Neutrophil (primary cell): Measurements from ENCODE around the gene LRRC4C.

ENCODE experiments used
- H3K27ac ChIP-seq: fragments of 200-600 bp; sonication (generic); 2 replicates; pipeline ENCODE4 v1.5.1; 2016; ENCODE audit warnings: mild to moderate bottlenecking, moderate library complexity
- H3K27me3 ChIP-seq: fragments of 200-600 bp; sonication (generic); 2 replicates; pipeline ENCODE4 v1.6.0; 2016; ENCODE audit warnings: mild to moderate bottlenecking
- H3K36me3 ChIP-seq: fragments of 200-600 bp; sonication (generic); 2 replicates; pipeline ENCODE4 v1.5.1; 2017
- H3K4me1 ChIP-seq, 2 experiments: fragments of 200-600 bp in 1 of 2; sonication (generic) in 1 of 2; 1 replicate in 1 of 2; 2 replicates in 1 of 2; pipeline versions ENCODE4 v1.5.1 to v1.6.1; 2013 to 2016; ENCODE audit warnings: low read depth in 1 of 2, low read length in 1 of 2, mild to moderate bottlenecking in 1 of 2, moderate library complexity in 1 of 2; ENCODE audit not compliant: control insufficient read depth in 1 of 2, insufficient read depth in 1 of 2
- H3K4me3 ChIP-seq, 2 experiments: fragments of 200-600 bp in 1 of 2; sonication (generic) in 1 of 2; 1 replicate in 1 of 2; 2 replicates in 1 of 2; pipeline ENCODE4 v1.5.1; 2013 to 2016; ENCODE audit warnings: low read depth in 1 of 2, low read length in 1 of 2, mild to moderate bottlenecking in 1 of 2, moderate library complexity in 1 of 2
- H3K9me3 ChIP-seq: fragments of 200-600 bp; sonication (generic); 2 replicates; pipeline ENCODE4 v1.5.1; 2016
- TF ChIP-seq, protein P1 (sequence below): fragments of 200-600 bp; sonication (generic); IDR thresholded peaks from 2 replicates; pipeline ENCODE4 v1.5.1; 2016; ENCODE audit warnings: antibody characterized with exemption

Gene LRRC4C

GRCh38 chr11:40722179-40722795 is 737.2 kb downstream of the LRRC4C start:
- TF ChIP-seq, protein P1, sequence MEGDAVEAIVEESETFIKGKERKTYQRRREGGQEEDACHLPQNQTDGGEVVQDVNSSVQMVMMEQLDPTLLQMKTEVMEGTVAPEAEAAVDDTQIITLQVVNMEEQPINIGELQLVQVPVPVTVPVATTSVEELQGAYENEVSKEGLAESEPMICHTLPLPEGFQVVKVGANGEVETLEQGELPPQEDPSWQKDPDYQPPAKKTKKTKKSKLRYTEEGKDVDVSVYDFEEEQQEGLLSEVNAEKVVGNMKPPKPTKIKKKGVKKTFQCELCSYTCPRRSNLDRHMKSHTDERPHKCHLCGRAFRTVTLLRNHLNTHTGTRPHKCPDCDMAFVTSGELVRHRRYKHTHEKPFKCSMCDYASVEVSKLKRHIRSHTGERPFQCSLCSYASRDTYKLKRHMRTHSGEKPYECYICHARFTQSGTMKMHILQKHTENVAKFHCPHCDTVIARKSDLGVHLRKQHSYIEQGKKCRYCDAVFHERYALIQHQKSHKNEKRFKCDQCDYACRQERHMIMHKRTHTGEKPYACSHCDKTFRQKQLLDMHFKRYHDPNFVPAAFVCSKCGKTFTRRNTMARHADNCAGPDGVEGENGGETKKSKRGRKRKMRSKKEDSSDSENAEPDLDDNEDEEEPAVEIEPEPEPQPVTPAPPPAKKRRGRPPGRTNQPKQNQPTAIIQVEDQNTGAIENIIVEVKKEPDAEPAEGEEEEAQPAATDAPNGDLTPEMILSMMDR, result no peak
- Histone ChIP-seq H3K4me1 (no peaks in the 10 kb centered on the region), H3K27me3 (no peaks in the 10 kb centered on the region), H3K36me3 (no peaks in the 10 kb centered on the region), H3K4me3 (no peak overlapping the region), H3K9me3 (no peaks in the 10 kb centered on the region), H3K27ac (no peak overlapping the region)

DNA sequence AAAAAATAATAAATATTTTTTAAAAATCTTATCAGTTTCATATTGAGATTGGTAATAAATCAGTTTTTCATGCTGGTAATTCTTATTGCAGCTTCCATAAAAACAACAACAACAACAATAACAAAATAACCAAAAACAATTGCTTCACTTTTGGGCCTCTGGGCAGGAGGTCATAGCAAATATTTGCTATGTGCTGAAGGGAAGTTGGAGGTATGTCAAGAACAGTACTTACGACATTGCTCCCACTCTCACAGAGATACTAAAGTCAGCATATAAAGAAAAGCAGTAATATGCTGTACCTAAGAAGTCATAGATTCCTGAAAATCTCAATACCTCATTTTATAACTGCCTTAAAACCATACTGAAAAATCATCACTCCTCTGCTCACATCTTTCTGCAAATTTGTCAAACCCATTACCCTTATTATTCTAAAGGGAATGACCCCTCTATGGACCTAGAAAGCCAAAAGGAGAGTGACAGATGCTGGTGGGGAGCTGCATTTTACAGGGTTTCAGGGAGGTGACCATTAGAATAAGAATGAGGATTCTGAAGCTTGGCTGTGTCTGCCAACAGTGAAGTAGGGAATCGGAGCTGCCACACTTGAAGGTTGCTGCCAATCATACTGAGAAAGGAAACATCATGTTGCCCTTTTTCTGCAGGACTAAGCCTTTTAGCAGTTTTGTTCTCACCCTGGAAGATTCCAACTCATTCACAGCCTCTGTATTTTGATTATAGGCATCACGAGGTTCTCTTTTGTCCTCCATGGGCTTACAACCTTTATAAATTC is 742.9 kb downstream of the LRRC4C start:
- Histone ChIP-seq H3K27ac (no peak overlapping the region), H3K9me3 (no peaks in the 10 kb centered on the region), H3K4me1 (no peaks in the 10 kb centered on the region), H3K36me3 (no peaks in the 10 kb centered on the region), H3K27me3 (no peaks in the 10 kb centered on the region), H3K4me3 (no peak overlapping the region)
- TF ChIP-seq, protein P1, result no peak

- Histone ChIP-seq H3K4me1 (no peaks in the 10 kb centered on the region), H3K4me3 (no peak overlapping the region), H3K9me3 (no peaks in the 10 kb centered on the region), H3K36me3 (no peaks in the 10 kb centered on the region), H3K27me3 (no peaks in the 10 kb centered on the region), H3K27ac (no peak overlapping the region)
- TF ChIP-seq, protein P1, result no peak
Measured at GRCh38 chr11:40713083-40713482, 746.4 kb downstream of the LRRC4C start.

GRCh38 chr11:40701027-40701426 is 758.4 kb downstream of the LRRC4C start:
- TF ChIP-seq, protein P1, result no peak
- H3K27me3 ChIP-seq, result no peaks in the 10 kb centered on the region
- H3K4me1 ChIP-seq, result no peaks in the 10 kb centered on the region
- no peaks in the 10 kb centered on the region for H3K36me3 ChIP-seq
- no peaks in the 10 kb centered on the region for H3K9me3 ChIP-seq
- H3K4me3 ChIP-seq, result no peak overlapping the region
- no peak overlapping the region for H3K27ac ChIP-seq

DNA sequence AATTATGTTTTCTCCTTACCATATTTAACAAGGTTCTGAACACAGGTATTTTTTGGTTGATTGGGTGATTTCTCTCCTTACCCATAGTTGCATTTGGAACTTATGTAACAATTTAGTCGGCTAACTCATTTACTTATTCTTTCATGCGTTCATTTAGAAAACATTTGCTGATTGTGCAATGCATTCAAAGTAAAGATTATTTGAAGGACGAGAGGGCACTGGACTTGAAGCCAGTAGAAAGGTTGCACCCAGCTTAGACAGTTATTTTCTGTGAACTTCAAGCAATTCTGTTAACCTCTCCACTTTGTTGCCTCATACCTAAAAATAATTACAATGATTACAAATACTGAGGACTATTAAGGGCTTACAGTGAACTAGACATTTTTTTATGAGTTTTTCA is 769.6 kb downstream of the LRRC4C start:
- H3K27me3 ChIP-seq, result no peaks in the 10 kb centered on the region
- no peaks in the 10 kb centered on the region for H3K4me1 ChIP-seq
- H3K27ac ChIP-seq, result no peak overlapping the region
- no peak overlapping the region for H3K4me3 ChIP-seq
- no peaks in the 10 kb centered on the region for H3K36me3 ChIP-seq
- TF ChIP-seq, protein P1, result no peak
- no peaks in the 10 kb centered on the region for H3K9me3 ChIP-seq
